Mesenchymal stem cell (in vitro differentiated cells and primary cell): ENCODE data around the gene FAF1.
"Not testable (repeated sequence)": the region's sequence is repeated elsewhere in the genome, so short reads cannot be mapped to it uniquely, and the experiment has no call there.

Source experiments
- DNase-seq: peaks from one replicate; pipeline ENCODE4 v3.0.0-alpha.2; 2013
- H2AFZ ChIP-seq: one replicate; pipeline ENCODE4 v1.6.1; 2013; ENCODE audit warnings: low read depth, mild to moderate bottlenecking, control low read depth, inconsistent platforms, low read length, moderate library complexity
- H2AK5ac ChIP-seq: 2 replicates; pipeline ENCODE4 v1.6.1; 2013; ENCODE audit warnings: low read length, moderate library complexity, mild to moderate bottlenecking, inconsistent platforms; ENCODE audit not compliant: severe bottlenecking
- H2BK120ac ChIP-seq: one replicate; pipeline ENCODE4 v1.6.1; 2013; ENCODE audit warnings: low read depth, mild to moderate bottlenecking, inconsistent platforms, low read length, moderate library complexity
- H2BK12ac ChIP-seq, 2 experiments: one replicate each; pipeline ENCODE4 v1.6.1; 2013; ENCODE audit warnings: inconsistent platforms in 2 of 2, low read length in 2 of 2, mild to moderate bottlenecking in 2 of 2, moderate library complexity in 2 of 2, control low read depth in 1 of 2
- H2BK15ac ChIP-seq: one replicate; pipeline ENCODE4 v1.6.1; 2013; ENCODE audit warnings: mild to moderate bottlenecking, low read depth, inconsistent platforms; ENCODE audit not compliant: poor library complexity, severe bottlenecking
- H2BK5ac ChIP-seq: 2 replicates; pipeline ENCODE4 v1.6.1; 2013; ENCODE audit warnings: low read depth, mild to moderate bottlenecking, low read length, control low read depth, inconsistent platforms; ENCODE audit not compliant: poor library complexity, severe bottlenecking
- H3K14ac ChIP-seq, 2 experiments: one replicate each; pipeline ENCODE4 v1.6.1; 2013; ENCODE audit warnings: inconsistent platforms in 2 of 2, low read length in 2 of 2, control low read depth in 1 of 2, mild to moderate bottlenecking in 1 of 2, moderate library complexity in 1 of 2
- H3K18ac ChIP-seq, 2 experiments: one replicate each; pipeline ENCODE4 v1.6.1; 2013; ENCODE audit warnings: inconsistent platforms in 2 of 2, low read length in 2 of 2, control low read depth in 1 of 2, low read depth in 1 of 2, mild to moderate bottlenecking in 1 of 2
- H3K23ac ChIP-seq, 2 experiments: one replicate each; pipeline ENCODE4 v1.6.1; 2013; ENCODE audit warnings: inconsistent platforms in 2 of 2, low read length in 2 of 2, mild to moderate bottlenecking in 2 of 2, moderate library complexity in 2 of 2, control low read depth in 1 of 2
- H3K27ac ChIP-seq: 2 replicates; pipeline ENCODE4 v1.5.1; 2013; ENCODE audit warnings: mild to moderate bottlenecking, moderate library complexity, low read length, control low read depth, inconsistent platforms; ENCODE audit not compliant: poor library complexity, severe bottlenecking
- H3K27me3 ChIP-seq, 2 experiments: 2 replicates each; pipeline versions ENCODE4 v1.6.1 to v1.7.0; 2013; ENCODE audit warnings: low read length in 2 of 2, mild to moderate bottlenecking in 2 of 2, moderate library complexity in 2 of 2, control low read depth in 1 of 2, inconsistent platforms in 1 of 2; ENCODE audit not compliant: control insufficient read depth in 1 of 2, insufficient read depth in 1 of 2
- H3K36me3 ChIP-seq, 2 experiments: 2 replicates each; pipeline versions ENCODE4 v1.6.1 to v1.7.0; 2013; ENCODE audit warnings: low read length in 2 of 2, control low read depth in 1 of 2, inconsistent platforms in 1 of 2, low read depth in 1 of 2, mild to moderate bottlenecking in 1 of 2; ENCODE audit not compliant: insufficient read depth in 2 of 2, control insufficient read depth in 1 of 2
- H3K4ac ChIP-seq, 2 experiments: one replicate each; pipeline ENCODE4 v1.6.1; 2013; ENCODE audit warnings: inconsistent platforms in 2 of 2, low read length in 2 of 2, mild to moderate bottlenecking in 2 of 2, moderate library complexity in 2 of 2, control low read depth in 1 of 2, low read depth in 1 of 2
- H3K4me1 ChIP-seq: 2 replicates; pipeline ENCODE4 v1.6.1; 2013; ENCODE audit warnings: low read depth, low read length, control low read depth; ENCODE audit not compliant: control insufficient read depth, insufficient read depth
- H3K4me2 ChIP-seq: 2 replicates; pipeline ENCODE4 v1.6.1; 2013; ENCODE audit warnings: low read length, mild to moderate bottlenecking, inconsistent platforms; ENCODE audit not compliant: poor library complexity, severe bottlenecking
- H3K4me3 ChIP-seq, 2 experiments: 2 replicates each; pipeline versions ENCODE4 v1.5.1 to v1.7.0; 2013; ENCODE audit warnings: low read length in 2 of 2, mild to moderate bottlenecking in 2 of 2, control low read depth in 1 of 2, low read depth in 1 of 2; ENCODE audit not compliant: insufficient read depth in 1 of 2
- H3K79me1 ChIP-seq: replicated peaks from 2 replicates; pipeline ENCODE4 v1.6.1; 2013; ENCODE audit warnings: mild to moderate bottlenecking, control low read depth, low read length, inconsistent platforms; ENCODE audit not compliant: poor library complexity, severe bottlenecking
- H3K9ac ChIP-seq: 2 replicates; pipeline ENCODE4 v1.7.0; 2013; ENCODE audit warnings: mild to moderate bottlenecking, low read length, moderate library complexity
- H3K9me3 ChIP-seq: 2 replicates; pipeline ENCODE4 v1.7.0; 2013; ENCODE audit warnings: mild to moderate bottlenecking, low read length; ENCODE audit not compliant: control insufficient read depth
- H4K8ac ChIP-seq: one replicate; pipeline ENCODE4 v1.6.1; 2013; ENCODE audit warnings: inconsistent platforms, mild to moderate bottlenecking, low read length, moderate library complexity
- H4K91ac ChIP-seq: one replicate; pipeline ENCODE4 v1.6.1; 2013; ENCODE audit warnings: mild to moderate bottlenecking, low read length, inconsistent platforms
- WGBS: methylation state at CpG from one replicate; pipeline ENCODE4 v1.1.7; 2013; ENCODE audit warnings: mixed read lengths; 5-methylcytosine and 5-hydroxymethylcytosine counted together

The FAF1 gene

GRCh38 chr1:50952566-50952965 lies 7.5 kb downstream of the FAF1 start:
- not testable (repeated sequence) for H3K27me3 ChIP-seq, H2BK15ac ChIP-seq, H2BK5ac ChIP-seq, H3K23ac ChIP-seq, H2AFZ ChIP-seq, H4K91ac ChIP-seq, H3K9me3 ChIP-seq, H4K8ac ChIP-seq, H3K18ac ChIP-seq, H2AK5ac ChIP-seq, H3K4me1 ChIP-seq, H3K14ac ChIP-seq, H3K4ac ChIP-seq, H3K36me3 ChIP-seq, H3K4me2 ChIP-seq, H2BK12ac ChIP-seq, DNase-seq, H3K9ac ChIP-seq, H3K27ac ChIP-seq, H2BK120ac ChIP-seq, H3K4me3 ChIP-seq
- H3K79me1 ChIP-seq, result peaks cover 14% of the 10 kb centered on the region
- WGBS, result 96% methylated on average over 28 of the region's 31 CpGs

GRCh38 chr1:50950396-50950795 lies 9.7 kb downstream of the FAF1 start:
- Histone ChIP-seq H3K23ac (no peak overlapping the region), H3K27me3 (no peaks in the 10 kb centered on the region), H4K91ac (no peak overlapping the region), H2BK5ac (no peak overlapping the region), H2AK5ac (no peak overlapping the region), H4K8ac (no peak overlapping the region), H3K4me1 (peaks cover 4% of the 10 kb centered on the region), H3K4ac (no peak overlapping the region), H3K27ac (no peak overlapping the region), H3K79me1 (peaks cover 23% of the 10 kb centered on the region), H2BK120ac (no peak overlapping the region), H3K18ac (no peak overlapping the region), H3K9me3 (no peaks in the 10 kb centered on the region), H2BK15ac (no peak overlapping the region), H3K4me3 (no peak overlapping the region), H3K36me3 (no peaks in the 10 kb centered on the region), H3K4me2 (no peak overlapping the region), H2BK12ac (no peak overlapping the region), H3K14ac (no peak overlapping the region), H2AFZ (no peak overlapping the region), H3K9ac (no peak overlapping the region)
- DNase-seq, result no peak
- 100% methylated on average over 1 of the region's 1 CpG for WGBS

GRCh38 chr1:50949286-50949982 lies 10.6 kb downstream of the FAF1 start:
- Histone ChIP-seq H3K27ac (no peak overlapping the region), H3K9me3 (no peaks in the 10 kb centered on the region)
- 90% methylated on average over 9 of the region's 9 CpGs for WGBS

GRCh38 chr1:50942334-50942733 lies 17.7 kb downstream of the FAF1 start:
- H3K14ac ChIP-seq, result no peak overlapping the region
- H3K27me3 ChIP-seq, result no peaks in the 10 kb centered on the region
- no peak overlapping the region for H2AK5ac ChIP-seq
- no peak overlapping the region for H3K27ac ChIP-seq
- no peak overlapping the region for H3K9ac ChIP-seq
- no peaks in the 10 kb centered on the region for H3K9me3 ChIP-seq
- H4K8ac ChIP-seq, result no peak overlapping the region
- H3K18ac ChIP-seq, result no peak overlapping the region
- H2BK15ac ChIP-seq, result no peak overlapping the region
- no peak overlapping the region for H3K4me3 ChIP-seq
- H3K4me1 ChIP-seq, result no peaks in the 10 kb centered on the region
- no peak for DNase-seq
- H3K79me1 ChIP-seq, result peaks cover 40% of the 10 kb centered on the region
- no peak overlapping the region for H3K23ac ChIP-seq
- no peak overlapping the region for H3K4ac ChIP-seq
- no peak overlapping the region for H4K91ac ChIP-seq
- H3K4me2 ChIP-seq, result no peak overlapping the region
- H2BK120ac ChIP-seq, result no peak overlapping the region
- H2AFZ ChIP-seq, result no peak overlapping the region
- H2BK5ac ChIP-seq, result no peak overlapping the region
- H3K36me3 ChIP-seq, result peaks cover 0 to 3% of the 10 kb centered on the region in 2 experiments
- no peak overlapping the region for H2BK12ac ChIP-seq
- WGBS, result 100% methylated on average over 1 of the region's 1 CpG

More at GRCh38 chr1:50949286-50949982, 10.6 kb downstream of the FAF1 start:
- Histone ChIP-seq H3K79me1 (peaks cover 27% of the 10 kb centered on the region), H2BK120ac (no peak overlapping the region), H3K36me3 (no peaks in the 10 kb centered on the region), H3K23ac (no peak overlapping the region), H2BK15ac (no peak overlapping the region), H3K18ac (no peak overlapping the region), H3K9ac (no peak overlapping the region), H3K4ac (no peak overlapping the region), H4K8ac (no peak overlapping the region), H3K4me3 (no peak overlapping the region), H2AFZ (no peak overlapping the region), H3K27me3 (no peaks in the 10 kb centered on the region), H2AK5ac (no peak overlapping the region), H2BK5ac (no peak overlapping the region), H3K4me1 (peaks cover 4% of the 10 kb centered on the region), H4K91ac (no peak overlapping the region), H3K14ac (no peak overlapping the region), H3K4me2 (no peak overlapping the region), H2BK12ac (no peak overlapping the region)
- no peak for DNase-seq
